HFF-Myc (cell line): ENCODE data around the gene MRPL55.

ENCODE experiments used
- DNase-seq: peaks from one replicate; pipeline ENCODE4 v3.0.0-alpha.2; 2011; ENCODE audit warnings: low read depth; ENCODE audit errors: extremely low read depth
- H3K4me3 ChIP-seq: replicated peaks from 2 replicates; pipeline ENCODE4 v1.5.1; 2011; ENCODE audit warnings: low read depth, mild to moderate bottlenecking, control low read depth, low read length
- CTCF ChIP-seq: IDR thresholded peaks from 2 replicates; pipeline ENCODE4 v1.5.1; 2012; ENCODE audit warnings: mild to moderate bottlenecking, low read depth, low read length, control low read depth; ENCODE audit errors: missing control alignments

Gene MRPL55

GRCh38 chr1:228059634-228060457, 49.3 kb downstream of the MRPL55 start:
- no peak for DNase-seq
- TF ChIP-seq CTCF, result no peak
- no peak overlapping the region for H3K4me3 ChIP-seq

- H3K4me3 ChIP-seq, result no peak overlapping the region
- no peak for DNase-seq
- TF ChIP-seq CTCF, result no peak
Observed at GRCh38 chr1:228058949-228059633, 50.0 kb downstream of the MRPL55 start.

GRCh38 chr1:228058172-228058948, 50.7 kb downstream of the MRPL55 start:
- TF ChIP-seq CTCF, result no peak
- H3K4me3 ChIP-seq, result no peak overlapping the region
- no peak for DNase-seq
